ENCODE results near the gene MLN. TPM values are rescaled to one million over a fixed set of nuclear protein-coding genes. Genes with fewer than 3 reads are reported as not detected.

Gene MLN
- total RNA-seq, 1 experiment from 2014 or later = not detected

GRCh38 chr6:33798343-33798848 lies 5.4 kb downstream of the MLN start:
- H3K4me1 ChIP-seq (ENCODE audit: control insufficient read depth in 1 of 2, insufficient read depth in 2 of 2, low read length in 2 of 2) = peaks cover 0 to 3% of the 10 kb centered on the region in 2 experiments; a peak in 2 of 4 replicates
- no peak overlapping the region for H3K27ac ChIP-seq (ENCODE audit: low read depth, low read length)
- no peaks in the 10 kb centered on the region for H3K79me2 ChIP-seq (ENCODE audit: insufficient read depth, low read length)
- ATAC-seq (no peak), DNase-seq (ENCODE audit: low read depth, low spot score) (no peak)
- H3K4me3 ChIP-seq (replicated peaks in 1 of 2; ENCODE audit: low read depth in 1 of 2, low read length in 2 of 2) = no peak overlapping the region
- H3K4me2 ChIP-seq (ENCODE audit: low read length) = no peak overlapping the region
- BruUV-seq (replicated peaks) = no TSS peak
- peaks cover 3% of the 10 kb centered on the region; the same call in 1 of the 2 replicates for H3K27me3 ChIP-seq (ENCODE audit: insufficient read depth, low read length)
- H2AFZ ChIP-seq (ENCODE audit: low read depth, low read length, poor library complexity, severe bottlenecking) = no peak overlapping the region
- no peak overlapping the region for H3K9ac ChIP-seq (ENCODE audit: low read length)
- intact Hi-C loops (cut with micrococcal nuclease) = no loop called here
- H3K9me3 ChIP-seq (ENCODE audit: control insufficient read depth in 1 of 2, insufficient read depth in 1 of 2, low read depth in 1 of 2, low read length in 2 of 2) = no peaks in the 10 kb centered on the region
- ChIA-PET POLR2A (no interaction called here), RAD21 (ENCODE audit: low non-redundant PET in 1 of 2, low total read pairs in 2 of 2, uncharacterized antibody in 2 of 2, unreplicated experiment in 2 of 2) (no interaction called here), CTCF (no interaction called here)
- H3K9me2 ChIP-seq (ENCODE audit: insufficient read depth) = no peaks in the 10 kb centered on the region
- no peaks in the 10 kb centered on the region for H3K36me3 ChIP-seq (ENCODE audit: control insufficient read depth in 1 of 2, insufficient read depth in 2 of 2, low read length in 2 of 2)
- TF ChIP-seq ZBTB33 (IDR thresholded peaks at IDR 0.05; ENCODE audit: extremely low read depth, insufficient replicate concordance, low read length) (no peak), YY1 (IDR thresholded peaks at IDR 0.05; ENCODE audit: extremely low read depth, insufficient replicate concordance, low read depth, low read length) (no peak), REST (IDR thresholded peaks at IDR 0.05; ENCODE audit: low read depth) (no peak), ELF1 (IDR thresholded peaks at IDR 0.05; ENCODE audit: borderline replicate concordance, low read depth) (no peak), EGR1 (IDR thresholded peaks at IDR 0.05; ENCODE audit: low read depth) (no peak), CTCF (IDR thresholded peaks at IDR 0.05 in 2 of 3, conservative IDR thresholded peaks at IDR 0.05 in 1 of 3; ENCODE audit: borderline replicate concordance in 1 of 3, insufficient read depth in 1 of 3, low read depth in 2 of 3, low read length in 2 of 3) (no peak; a peak in 1 of 6 replicates), EZH2phosphoT487 (IDR thresholded peaks at IDR 0.05; ENCODE audit: borderline replicate concordance) (no peak), EZH2 (IDR thresholded peaks at IDR 0.05) (no peak), JUND (IDR thresholded peaks at IDR 0.05) (no peak), TCF7L2 (IDR thresholded peaks at IDR 0.05; ENCODE audit: borderline replicate concordance, extremely low read depth, insufficient read depth, insufficient read length) (no peak), ZFX (IDR thresholded peaks at IDR 0.05) (no peak), SIN3A (IDR thresholded peaks at IDR 0.05; ENCODE audit: low read depth) (no peak)
- TF ChIP-seq, protein P1, sequence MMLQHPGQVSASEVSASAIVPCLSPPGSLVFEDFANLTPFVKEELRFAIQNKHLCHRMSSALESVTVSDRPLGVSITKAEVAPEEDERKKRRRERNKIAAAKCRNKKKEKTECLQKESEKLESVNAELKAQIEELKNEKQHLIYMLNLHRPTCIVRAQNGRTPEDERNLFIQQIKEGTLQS (IDR thresholded peaks at IDR 0.05) = no peak
- TF ChIP-seq, protein P2, sequence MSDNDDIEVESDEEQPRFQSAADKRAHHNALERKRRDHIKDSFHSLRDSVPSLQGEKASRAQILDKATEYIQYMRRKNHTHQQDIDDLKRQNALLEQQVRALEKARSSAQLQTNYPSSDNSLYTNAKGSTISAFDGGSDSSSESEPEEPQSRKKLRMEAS (IDR thresholded peaks at IDR 0.05) = no peak
- H4K20me1 ChIP-seq (ENCODE audit: insufficient read depth) = no peaks in the 10 kb centered on the region
